PC-9 (cell line): ENCODE results near the gene PTPN9.

Source experiments
- CTCF ChIP-seq: fragments of 200-600 bp; sonication (generic); conservative IDR thresholded peaks from 2 replicates; pipeline ENCODE4 v1.6.1; 2017; ENCODE audit warnings: mixed run types, antibody characterized with exemption, mild to moderate bottlenecking, moderate library complexity
- EZH2 ChIP-seq: fragments of 200-600 bp; sonication (generic); IDR thresholded peaks from 2 replicates; pipeline ENCODE4 v1.8.0; 2017; ENCODE audit warnings: antibody characterized with exemption, low read depth

- TF ChIP-seq CTCF (no peak), EZH2 (no peak)
Observed at GRCh38 chr15:75449585-75450306, 129.4 kb downstream of the PTPN9 start.
